PC-3 (cell line): ENCODE data around the gene PTPA. TPM values are rescaled to one million over a fixed set of nuclear protein-coding genes. Genes with fewer than 3 reads are reported as not detected.

Experiments
- ATAC-seq: fragments of 200-7000 bp; cut with Tn5 transposase; 2 replicates; pipeline ENCODE4 v1.9.1; 2020; ENCODE audit warnings: mild to moderate bottlenecking, moderate library complexity
- BruUV-seq: library from RNA; stranded (reverse); fragments of 400-500 nt; replicated peaks from 2 replicates; lab custom pipeline; 2021; lab: Mats Ljungman, UMichigan
- CTCF ChIA-PET: fragments of 300-600 bp; sonication (Branson Sonifier 250); formaldehyde crosslinking; loops from one replicate; lab custom pipeline; 2022; ENCODE audit warnings: antibody characterized with exemption; lab: Charles Lee
- POLR2A ChIA-PET: fragments of 300-600 bp; sonication (Branson Sonifier 250); formaldehyde crosslinking; loops from one replicate; lab custom pipeline; 2022; ENCODE audit warnings: antibody characterized with exemption; ENCODE audit not compliant: unreplicated experiment; lab: Charles Lee
- DNase-seq: peaks from one replicate; pipeline ENCODE4 v3.0.0-alpha.2; 2015
- H2AFZ ChIP-seq: fragments of 300-600 bp; sonication (generic); 2 replicates; pipeline ENCODE4 v1.6.0; 2016; ENCODE audit warnings: antibody characterized with exemption, low read length
- H3F3A ChIP-seq: fragments of 300-600 bp; sonication (generic); one replicate; pipeline ENCODE4 v1.6.0; 2017; ENCODE audit warnings: antibody characterized with exemption, low read length, control low read depth, mild to moderate bottlenecking; ENCODE audit not compliant: unreplicated experiment
- H3K27ac ChIP-seq: fragments of 300-600 bp; sonication (generic); 2 replicates; pipeline ENCODE4 v1.5.1; 2016; ENCODE audit warnings: mild to moderate bottlenecking, low read length
- H3K27me3 ChIP-seq: fragments of 300-600 bp; sonication (generic); 2 replicates; pipeline ENCODE4 v1.6.1; 2016; ENCODE audit warnings: low read length, mixed read lengths
- H3K36me3 ChIP-seq: fragments of 300-600 bp; sonication (generic); 2 replicates; pipeline ENCODE4 v1.6.1; 2016; ENCODE audit warnings: low read depth, mixed run types, low read length, mixed read lengths
- H3K4me1 ChIP-seq: fragments of 300-600 bp; sonication (generic); 2 replicates; pipeline ENCODE4 v1.5.1; 2016; ENCODE audit warnings: low read length; ENCODE audit not compliant: insufficient read depth
- H3K4me2 ChIP-seq: fragments of 300-600 bp; sonication (generic); 2 replicates; pipeline ENCODE4 v1.6.0; 2016; ENCODE audit warnings: low read length
- H3K4me3 ChIP-seq: fragments of 300-600 bp; sonication (generic); 2 replicates; pipeline ENCODE4 v1.5.1; 2016; ENCODE audit warnings: mild to moderate bottlenecking, low read length, mixed read lengths
- H3K79me2 ChIP-seq: fragments of 300-600 bp; sonication (generic); 2 replicates; pipeline ENCODE4 v1.6.1; 2017; ENCODE audit warnings: low read length, mixed read lengths
- H3K9ac ChIP-seq: fragments of 300-600 bp; sonication (generic); 2 replicates; pipeline ENCODE4 v1.6.0; 2016; ENCODE audit warnings: mild to moderate bottlenecking, low read length
- H3K9me2 ChIP-seq: fragments of 300-600 bp; sonication (generic); replicated peaks from 2 replicates; pipeline ENCODE4 v1.6.1; 2016; ENCODE audit warnings: mixed run types, low read length, mixed read lengths
- H3K9me3 ChIP-seq: fragments of 300-600 bp; sonication (generic); 2 replicates; pipeline ENCODE4 v1.6.1; 2016; ENCODE audit warnings: low read length, mixed read lengths
- H4K20me1 ChIP-seq: fragments of 300-600 bp; sonication (generic); 2 replicates; pipeline ENCODE4 v1.6.1; 2016; ENCODE audit warnings: low read length, mixed read lengths
- EZH2 ChIP-seq: fragments of 300-600 bp; sonication (generic); IDR thresholded peaks from one replicate; pipeline ENCODE4 v1.6.1; 2017; ENCODE audit warnings: antibody characterized with exemption, mild to moderate bottlenecking, low read length; ENCODE audit not compliant: unreplicated experiment
- EZH2phosphoT487 ChIP-seq: fragments of 300-600 bp; sonication (generic); IDR thresholded peaks from 2 replicates; pipeline ENCODE4 v1.6.1; 2018; ENCODE audit warnings: mild to moderate bottlenecking, antibody characterized with exemption, low read length, borderline replicate concordance
- intact Hi-C: fragments of 100-400 bp; cut with micrococcal nuclease; formaldehyde crosslinking; loops from 2 replicates; pipeline ENCODE4 v1.9.0; 2023
- total RNA-seq: library from RNA; depleted of rRNA; stranded (reverse); fragments of >200 nt; gene quantifications from 2 replicates; pipeline ENCODE4 v1.2.3, GENCODE V29; 2014
- TF ChIP-seq, protein P1 (sequence below): fragments of 300-600 bp; sonication (generic); conservative IDR thresholded peaks from 2 replicates; pipeline ENCODE4 v1.5.1; 2017; ENCODE audit warnings: antibody characterized with exemption, low read depth, mild to moderate bottlenecking, low read length

Gene PTPA
- total RNA-seq, 1 experiment from 2014 or later: 138 TPM

DNA sequence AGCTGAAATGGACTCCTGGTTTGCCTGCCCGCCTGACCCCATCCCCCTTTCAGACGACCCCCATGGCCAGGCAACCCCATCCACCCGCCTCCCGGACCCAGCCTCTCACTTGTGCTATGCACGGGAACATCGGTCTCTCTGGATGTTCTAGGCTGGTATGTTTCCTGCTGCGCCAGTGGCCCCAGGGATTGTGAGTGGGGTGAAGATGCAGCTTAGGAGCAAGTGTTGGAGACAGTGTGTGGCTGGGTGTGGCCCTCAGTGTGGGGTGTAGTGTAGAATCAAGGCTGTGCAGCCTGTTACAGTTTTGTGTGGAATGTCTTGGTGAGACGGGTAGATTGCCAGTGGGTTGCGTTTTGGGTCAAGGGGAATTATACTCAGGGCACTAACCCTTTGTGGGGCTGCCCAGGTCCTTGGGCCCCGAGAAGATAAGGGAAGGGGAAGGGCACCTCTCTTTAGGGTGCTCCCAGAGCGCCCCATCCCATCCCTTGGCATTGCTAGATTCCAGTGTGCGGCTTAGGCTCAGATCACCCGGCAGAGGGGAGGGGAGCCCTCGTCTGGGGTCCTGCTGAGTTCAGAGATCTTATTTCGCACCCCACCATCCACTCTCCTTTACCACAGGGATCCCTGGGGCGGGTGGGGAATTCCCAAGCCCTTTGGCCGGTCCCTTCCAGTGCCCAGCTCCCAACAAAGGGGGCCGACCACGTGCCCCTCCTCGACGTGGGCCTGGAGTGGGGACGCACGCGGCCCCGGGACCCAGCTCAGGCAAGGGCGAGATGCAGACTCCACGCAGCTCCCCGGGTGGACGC is 62.3 kb downstream of the PTPA start:
- no peaks in the 10 kb centered on the region for H3K9me3 ChIP-seq
- no peak for ATAC-seq
- H3K9me2 ChIP-seq: no peaks in the 10 kb centered on the region
- H3F3A ChIP-seq: no peaks in the 10 kb centered on the region
- H3K4me1 ChIP-seq: peaks cover 36% of the 10 kb centered on the region
- H3K4me2 ChIP-seq: peak overlapping the region; percentile 99
- H4K20me1 ChIP-seq: no peaks in the 10 kb centered on the region
- peak overlapping the region; percentile 90 for H3K4me3 ChIP-seq
- no peak for DNase-seq
- no peak overlapping the region for H3K27ac ChIP-seq
- H3K9ac ChIP-seq: peak overlapping the region; percentile 87
- no peak for TF ChIP-seq EZH2phosphoT487
- TF ChIP-seq EZH2: no peak
- TF ChIP-seq, protein P1, sequence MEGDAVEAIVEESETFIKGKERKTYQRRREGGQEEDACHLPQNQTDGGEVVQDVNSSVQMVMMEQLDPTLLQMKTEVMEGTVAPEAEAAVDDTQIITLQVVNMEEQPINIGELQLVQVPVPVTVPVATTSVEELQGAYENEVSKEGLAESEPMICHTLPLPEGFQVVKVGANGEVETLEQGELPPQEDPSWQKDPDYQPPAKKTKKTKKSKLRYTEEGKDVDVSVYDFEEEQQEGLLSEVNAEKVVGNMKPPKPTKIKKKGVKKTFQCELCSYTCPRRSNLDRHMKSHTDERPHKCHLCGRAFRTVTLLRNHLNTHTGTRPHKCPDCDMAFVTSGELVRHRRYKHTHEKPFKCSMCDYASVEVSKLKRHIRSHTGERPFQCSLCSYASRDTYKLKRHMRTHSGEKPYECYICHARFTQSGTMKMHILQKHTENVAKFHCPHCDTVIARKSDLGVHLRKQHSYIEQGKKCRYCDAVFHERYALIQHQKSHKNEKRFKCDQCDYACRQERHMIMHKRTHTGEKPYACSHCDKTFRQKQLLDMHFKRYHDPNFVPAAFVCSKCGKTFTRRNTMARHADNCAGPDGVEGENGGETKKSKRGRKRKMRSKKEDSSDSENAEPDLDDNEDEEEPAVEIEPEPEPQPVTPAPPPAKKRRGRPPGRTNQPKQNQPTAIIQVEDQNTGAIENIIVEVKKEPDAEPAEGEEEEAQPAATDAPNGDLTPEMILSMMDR: no peak
- no peaks in the 10 kb centered on the region for H3K27me3 ChIP-seq
- H3K36me3 ChIP-seq: no peaks in the 10 kb centered on the region
- intact Hi-C loops: loop anchor here (2.0 to 10.0 kb wide), 3 partner anchors 35 to 309 kb away; no protein-coding TSS in a partner anchor
- POLR2A ChIA-PET: interaction anchor here (0.6 to 0.7 kb wide), 4 partner anchors 62 to 452 kb away, joined by 3 to 10 read pairs (median 4); no protein-coding TSS in a partner anchor
- H2AFZ ChIP-seq: peak overlapping the region; percentile 79
- BruUV-seq: no TSS peak
- CTCF ChIA-PET: interaction anchor here (0.6 to 1.2 kb wide), 3 partner anchors 9 to 323 kb away, joined by 3 to 4 read pairs (median 4); no protein-coding TSS in a partner anchor
- peaks cover 22% of the 10 kb centered on the region for H3K79me2 ChIP-seq

DNA sequence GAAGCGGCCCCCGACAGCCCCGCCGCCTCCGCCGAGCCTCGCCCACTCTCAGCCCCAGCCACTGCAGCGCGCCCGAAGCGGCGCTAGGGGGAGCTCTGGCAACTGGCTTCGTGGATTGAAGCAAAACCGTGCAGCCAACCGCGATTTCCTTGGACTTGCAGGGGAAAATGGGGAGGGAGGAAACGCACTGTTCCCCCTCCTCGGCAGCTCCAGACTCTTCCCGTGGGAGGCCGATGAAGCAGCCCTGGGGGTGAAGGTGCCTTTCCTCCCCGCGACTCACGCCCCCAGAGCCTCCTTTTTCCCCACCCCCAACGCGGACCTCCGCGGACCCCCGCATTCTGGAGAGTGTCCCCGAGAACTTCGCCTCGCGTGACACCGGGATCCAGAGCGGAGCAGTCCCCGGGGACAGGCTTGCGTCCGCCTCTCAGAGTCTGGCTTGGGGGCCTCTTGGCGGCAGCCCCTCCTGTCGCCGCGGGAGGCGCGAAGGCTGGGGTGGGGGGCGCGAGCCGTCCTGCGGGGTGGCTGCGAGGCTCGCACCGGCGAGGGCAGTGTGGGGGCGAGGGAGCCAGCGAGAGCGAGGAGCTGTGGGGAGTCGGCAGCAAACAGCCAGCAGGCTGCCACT is 63.0 kb downstream of the PTPA start:
- CTCF ChIA-PET: interaction anchor here (0.5 to 1.2 kb wide), 8 partner anchors 9 to 452 kb away, joined by 3 to 6 read pairs (median 4); partner anchors contain the start of gene NTMT1
- H3K36me3 ChIP-seq: no peaks in the 10 kb centered on the region
- H3K9me3 ChIP-seq: no peaks in the 10 kb centered on the region
- POLR2A ChIA-PET: interaction anchor here (0.6 to 0.7 kb wide), 6 partner anchors 63 to 469 kb away, joined by 3 to 10 read pairs (median 4); no protein-coding TSS in a partner anchor
- H3K9me2 ChIP-seq: no peaks in the 10 kb centered on the region
- ATAC-seq (peak; percentile 36), DNase-seq (peak; percentile 86)
- H3K79me2 ChIP-seq: peaks cover 22% of the 10 kb centered on the region
- no peaks in the 10 kb centered on the region for H3F3A ChIP-seq
- peaks cover 32% of the 10 kb centered on the region for H3K4me1 ChIP-seq
- H3K9ac ChIP-seq: peak overlapping the region; percentile 87
- peak overlapping the region; percentile 79 for H2AFZ ChIP-seq
- TSS peak; percentile 59 for BruUV-seq
- peak overlapping the region; percentile 90 for H3K4me3 ChIP-seq
- H4K20me1 ChIP-seq: no peaks in the 10 kb centered on the region
- TF ChIP-seq, protein P1: peak; percentile 79
- no peak for TF ChIP-seq EZH2
- no peak for TF ChIP-seq EZH2phosphoT487
- H3K27me3 ChIP-seq: no peaks in the 10 kb centered on the region
- peak overlapping the region; percentile 99 for H3K4me2 ChIP-seq
- peak overlapping the region; percentile 68 for H3K27ac ChIP-seq
- intact Hi-C loops: loop anchor here (2.0 to 10.0 kb wide), 3 partner anchors 35 to 309 kb away; no protein-coding TSS in a partner anchor
